ENCODE results near the gene SERPING1. TPM values are rescaled to one million over a fixed set of nuclear protein-coding genes. Genes with fewer than 3 reads are reported as not detected.

Gene SERPING1
- 15.2 and 21.1 TPM in 2 replicates for polyA plus RNA-seq (2011; rRNA removed)
- polyA minus RNA-seq (2011; rRNA and poly(A)+ RNA removed), result 4.6 and 6.0 TPM in 2 replicates

DNA sequence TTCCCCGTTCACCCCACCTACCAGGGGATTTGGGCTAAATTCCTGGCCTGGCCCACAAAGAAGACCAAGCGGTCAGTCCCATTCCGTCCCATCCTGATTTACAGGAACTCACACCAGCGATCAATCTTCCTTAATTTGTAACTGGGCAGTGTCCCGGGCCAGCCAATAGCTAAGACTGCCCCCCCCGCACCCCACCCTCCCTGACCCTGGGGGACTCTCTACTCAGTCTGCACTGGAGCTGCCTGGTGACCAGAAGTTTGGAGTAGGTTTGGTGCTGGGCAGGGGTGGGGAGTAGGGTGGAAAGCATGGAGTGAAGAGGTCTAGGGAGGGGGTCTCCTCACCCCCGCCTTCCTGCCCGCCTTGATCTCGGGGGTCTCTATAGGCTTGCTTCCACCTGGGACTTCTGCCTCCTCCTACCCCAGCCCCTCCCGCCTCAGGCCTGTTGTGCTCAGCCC lies at the start of gene SERPING1:
TSS of gene SERPING1 (plus strand) at position 225 of the 455 bp plus-strand sequence. CDS start 586 bp downstream, outside the sequence.
- Histone ChIP-seq H3K4me3 (ENCODE audit: low read depth, low read length) (peak within 1 kb of the TSS; percentile 57), H3K27ac (ENCODE audit: low read depth, low read length) (no peak within 1 kb of the TSS), H3K9me3 (ENCODE audit: control insufficient read depth, insufficient read depth, low read length) (no peaks in the 10 kb centered on the region), H3K27me3 (ENCODE audit: control insufficient read depth, insufficient read depth, low read length) (peaks cover 21% of the 10 kb centered on the region)
- ChIA-PET POLR2A (no interaction called here), CTCF (interaction anchor here (2.2 to 4.5 kb wide), 2 partner anchors 30 to 43 kb away, joined by 16 to 33 read pairs; partner anchors contain the start of gene UBE2L6)
- DNase-seq (ENCODE audit: low read depth, low spot score), result no peak
- TF ChIP-seq CTCF (IDR thresholded peaks at IDR 0.05; ENCODE audit: low read depth, low read length), result no peak

- Histone ChIP-seq H3K4me3 (ENCODE audit: low read depth, low read length) (no peak overlapping the region), H3K27me3 (ENCODE audit: control insufficient read depth, insufficient read depth, low read length) (peaks cover 3% of the 10 kb centered on the region), H3K27ac (ENCODE audit: low read depth, low read length) (no peak overlapping the region), H3K9me3 (ENCODE audit: control insufficient read depth, insufficient read depth, low read length) (no peaks in the 10 kb centered on the region)
- ChIA-PET CTCF (interaction anchor here (1.3 to 2.1 kb wide), 3 partner anchors 18 to 97 kb away, joined by 3 to 23 read pairs (median 6); no protein-coding TSS in a partner anchor), POLR2A (no interaction called here)
- no peak for DNase-seq (ENCODE audit: low read depth, low spot score)
- no peak for TF ChIP-seq CTCF (IDR thresholded peaks at IDR 0.05; ENCODE audit: low read depth, low read length)
These were observed 49.6 kb upstream of the SERPING1 start for GRCh38 chr11:57547854-57548377.

DNA sequence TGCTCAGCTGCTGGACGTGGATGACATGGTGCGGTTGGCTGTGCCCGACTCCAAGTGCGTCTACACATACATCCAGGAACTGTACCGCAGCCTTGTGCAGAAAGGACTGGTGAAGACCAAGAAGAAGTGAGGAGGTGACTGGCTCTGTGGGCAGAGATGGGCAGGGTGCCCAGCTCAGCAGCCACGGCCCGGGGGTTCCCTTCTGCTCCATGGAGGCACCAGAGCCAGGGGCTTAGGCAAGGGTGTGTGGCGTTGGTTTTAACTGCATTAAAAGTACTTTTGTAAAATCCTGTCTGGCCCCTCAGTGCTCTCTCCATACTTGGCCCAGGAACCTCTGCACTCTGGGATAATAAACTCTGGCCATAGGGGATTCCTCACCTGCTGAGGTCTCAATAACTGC lies 47.5 kb upstream of the SERPING1 start:
- no peak for DNase-seq (ENCODE audit: low read depth, low spot score)
- Histone ChIP-seq H3K9me3 (ENCODE audit: control insufficient read depth, insufficient read depth, low read length) (no peaks in the 10 kb centered on the region; the same call in 1 of the 2 replicates), H3K27me3 (ENCODE audit: control insufficient read depth, insufficient read depth, low read length) (no peaks in the 10 kb centered on the region), H3K27ac (ENCODE audit: low read depth, low read length) (no peak overlapping the region), H3K4me3 (ENCODE audit: low read depth, low read length) (no peak overlapping the region)
- CTCF ChIA-PET, result interaction anchor here (0.9 to 1.6 kb wide), 2 partner anchors 9 to 91 kb away, joined by 3 to 6 read pairs; no protein-coding TSS in a partner anchor
- POLR2A ChIA-PET, result no interaction called here
- TF ChIP-seq CTCF (IDR thresholded peaks at IDR 0.05; ENCODE audit: low read depth, low read length), result no peak

- no peak for DNase-seq (ENCODE audit: low read depth, low spot score)
- no peak overlapping the region for H3K27ac ChIP-seq (ENCODE audit: low read depth, low read length)
- no peaks in the 10 kb centered on the region; the same call in 1 of the 2 replicates for H3K9me3 ChIP-seq (ENCODE audit: control insufficient read depth, insufficient read depth, low read length)
- ChIA-PET CTCF (interaction anchor here (1.6 to 1.7 kb wide), 2 partner anchors 92 to 94 kb away, joined by 4 to 16 read pairs; no protein-coding TSS in a partner anchor), POLR2A (no interaction called here)
- no peak for TF ChIP-seq CTCF (IDR thresholded peaks at IDR 0.05; ENCODE audit: low read depth, low read length)
- H3K4me3 ChIP-seq (ENCODE audit: low read depth, low read length), result no peak overlapping the region
- no peaks in the 10 kb centered on the region for H3K27me3 ChIP-seq (ENCODE audit: control insufficient read depth, insufficient read depth, low read length)
These were observed 45.5 kb upstream of the SERPING1 start for GRCh38 chr11:57551941-57552340.

GRCh38 chr11:57552479-57552878 lies 45.0 kb upstream of the SERPING1 start:
- no peak for TF ChIP-seq CTCF (IDR thresholded peaks at IDR 0.05; ENCODE audit: low read depth, low read length)
- POLR2A ChIA-PET, result no interaction called here
- no peak for DNase-seq (ENCODE audit: low read depth, low spot score)

More at GRCh38 chr11:57552479-57552878, 45.0 kb upstream of the SERPING1 start:
- Histone ChIP-seq H3K4me3 (ENCODE audit: low read depth, low read length) (no peak overlapping the region), H3K27ac (ENCODE audit: low read depth, low read length) (no peak overlapping the region), H3K9me3 (ENCODE audit: control insufficient read depth, insufficient read depth, low read length) (no peaks in the 10 kb centered on the region; the same call in 1 of the 2 replicates), H3K27me3 (ENCODE audit: control insufficient read depth, insufficient read depth, low read length) (no peaks in the 10 kb centered on the region)
- CTCF ChIA-PET, result interaction anchor here (1.5 to 1.7 kb wide), 3 partner anchors 15 to 94 kb away, joined by 3 to 16 read pairs (median 4); partner anchors contain the start of gene UBE2L6

Data from AG04450 (cell line).